Measurements from ENCODE around the gene POFUT2. TPM values are rescaled to one million over a fixed set of nuclear protein-coding genes. Genes with fewer than 3 reads are reported as not detected.
A peak's percentile ranks its signal among the peaks of the same experiment; 100 is the strongest.

POFUT2 gene
- total RNA-seq, 2 experiments from 2014 or later: 11.7 to 12.4 TPM

- ATAC-seq (peak; percentile 38), DNase-seq (no peak)
- POLR2A ChIA-PET: interaction anchor here (1.2 kb wide), 1 partner anchor 34 kb away, joined by 3 read pairs; the partner anchor contains the start of gene POFUT2
- no peaks in the 10 kb centered on the region for H3K27me3 Mint-ChIP-seq
- no peak overlapping the region for H3K4me3 Mint-ChIP-seq
- no peaks in the 10 kb centered on the region for H3K9me3 Mint-ChIP-seq
- no peak overlapping the region for H3K27ac Mint-ChIP-seq
- CTCF ChIA-PET: interaction anchor here (1.0 kb wide), 1 partner anchor 13 kb away, joined by 3 read pairs; no protein-coding TSS in a partner anchor
- TF ChIP-seq CTCF (IDR thresholded peaks at IDR 0.05): no peak
- intact Hi-C loops (cut with micrococcal nuclease): no loop called here
- no peaks in the 10 kb centered on the region for H3K36me3 Mint-ChIP-seq (ENCODE audit: low read depth)
- H3K4me1 Mint-ChIP-seq (ENCODE audit: low read depth): peaks cover 5% of the 10 kb centered on the region
Measured at GRCh38 chr21:45322231-45322959, 34.7 kb upstream of the POFUT2 start.

- ChIA-PET POLR2A (interaction anchor here (1.3 kb wide), 1 partner anchor 180 kb away, joined by 4 read pairs; no protein-coding TSS in a partner anchor), CTCF (interaction anchor here (1.3 kb wide), 1 partner anchor 11 kb away, joined by 4 read pairs; no protein-coding TSS in a partner anchor)
- Mint-ChIP-seq H3K27me3 (no peaks in the 10 kb centered on the region), H3K9me3 (no peaks in the 10 kb centered on the region), H3K36me3 (ENCODE audit: low read depth) (no peaks in the 10 kb centered on the region), H3K4me3 (no peak overlapping the region), H3K4me1 (ENCODE audit: low read depth) (peaks cover 5% of the 10 kb centered on the region), H3K27ac (no peak overlapping the region)
- no peak for DNase-seq
- intact Hi-C loops (cut with micrococcal nuclease): no loop called here
- no peak for TF ChIP-seq CTCF (IDR thresholded peaks at IDR 0.05)
- ATAC-seq: no peak
Measured at GRCh38 chr21:45320261-45321025, 32.7 kb upstream of the POFUT2 start.

- Mint-ChIP-seq H3K9me3 (no peaks in the 10 kb centered on the region), H3K4me1 (ENCODE audit: low read depth) (peaks cover 5% of the 10 kb centered on the region), H3K36me3 (ENCODE audit: low read depth) (no peaks in the 10 kb centered on the region), H3K27ac (no peak overlapping the region), H3K27me3 (no peaks in the 10 kb centered on the region), H3K4me3 (no peak overlapping the region)
- TF ChIP-seq CTCF (IDR thresholded peaks at IDR 0.05): no peak
- ATAC-seq (no peak), DNase-seq (no peak)
- intact Hi-C loops (cut with micrococcal nuclease): no loop called here
- ChIA-PET POLR2A (interaction anchor here (1.3 kb wide), 1 partner anchor 179 kb away, joined by 4 read pairs; no protein-coding TSS in a partner anchor), CTCF (interaction anchor here (1.3 kb wide), 1 partner anchor 11 kb away, joined by 4 read pairs; no protein-coding TSS in a partner anchor)
Measured at GRCh38 chr21:45319461-45320211, 31.9 kb upstream of the POFUT2 start.

GRCh38 chr21:45318556-45319404 is 31.1 kb upstream of the POFUT2 start:
- Mint-ChIP-seq H3K4me1 (ENCODE audit: low read depth) (peaks cover 5% of the 10 kb centered on the region), H3K9me3 (no peaks in the 10 kb centered on the region), H3K27ac (no peak overlapping the region), H3K4me3 (no peak overlapping the region), H3K36me3 (ENCODE audit: low read depth) (no peaks in the 10 kb centered on the region), H3K27me3 (no peaks in the 10 kb centered on the region)
- no peak for DNase-seq
- TF ChIP-seq CTCF (IDR thresholded peaks at IDR 0.05): no peak
- ChIA-PET POLR2A (interaction anchor here (1.3 kb wide), 1 partner anchor 178 kb away, joined by 4 read pairs; no protein-coding TSS in a partner anchor), CTCF (no interaction called here)
- no peak for ATAC-seq
- intact Hi-C loops (cut with micrococcal nuclease): no loop called here
